H9 (cell line): ENCODE results near the gene CBS. TPM values are rescaled to one million over a fixed set of nuclear protein-coding genes. Genes with fewer than 3 reads are reported as not detected.
"Not testable (repeated sequence)": the region's sequence is repeated elsewhere in the genome, so short reads cannot be mapped to it uniquely, and the experiment has no call there.

Source experiments
- DNase-seq: peaks from one replicate; pipeline ENCODE4 v3.0.0-alpha.2; 2017
- H2AFZ ChIP-seq: one replicate; pipeline ENCODE4 v1.6.1; 2013; ENCODE audit warnings: mild to moderate bottlenecking, low read length, control low read depth, moderate library complexity
- H2AK5ac ChIP-seq: 2 replicates; pipeline ENCODE4 v1.6.1; 2013; ENCODE audit warnings: low read length, control low read depth, mixed read lengths; ENCODE audit not compliant: insufficient read length
- H2BK120ac ChIP-seq: one replicate; pipeline ENCODE4 v1.6.1; 2013; ENCODE audit warnings: low read depth, mild to moderate bottlenecking, low read length, control low read depth, inconsistent platforms; ENCODE audit not compliant: poor library complexity, severe bottlenecking
- H2BK12ac ChIP-seq: 2 replicates; pipeline ENCODE4 v1.6.1; 2013; ENCODE audit warnings: low read length, control low read depth, mixed read lengths, low read depth; ENCODE audit not compliant: insufficient read length
- H2BK15ac ChIP-seq: 2 replicates; pipeline ENCODE4 v1.6.1; 2013; ENCODE audit warnings: low read depth, low read length, control low read depth
- H2BK20ac ChIP-seq: one replicate; pipeline ENCODE4 v1.6.1; 2013; ENCODE audit warnings: low read depth, mild to moderate bottlenecking, low read length, control low read depth, inconsistent platforms; ENCODE audit not compliant: poor library complexity, severe bottlenecking
- H2BK5ac ChIP-seq: 2 replicates; pipeline ENCODE4 v1.6.1; 2013; ENCODE audit warnings: low read length, control low read depth, mixed read lengths; ENCODE audit not compliant: insufficient read length
- H3K14ac ChIP-seq: 2 replicates; pipeline ENCODE4 v1.6.1; 2013; ENCODE audit warnings: low read length, control low read depth; ENCODE audit not compliant: insufficient read depth
- H3K18ac ChIP-seq: 2 replicates; pipeline ENCODE4 v1.6.1; 2013; ENCODE audit warnings: low read depth, mild to moderate bottlenecking, mixed read lengths, low read length, control low read depth; ENCODE audit not compliant: insufficient read length
- H3K23ac ChIP-seq: 2 replicates; pipeline ENCODE4 v1.6.1; 2013; ENCODE audit warnings: low read length, control low read depth, mixed read lengths, low read depth; ENCODE audit not compliant: insufficient read length
- H3K23me2 ChIP-seq: 2 replicates; pipeline ENCODE4 v1.6.1; 2013; ENCODE audit warnings: low read depth, mild to moderate bottlenecking, mixed read lengths, low read length, control low read depth; ENCODE audit not compliant: insufficient read length, poor library complexity, severe bottlenecking
- H3K27ac ChIP-seq: 2 replicates; pipeline ENCODE4 v1.5.1; 2013; ENCODE audit warnings: low read length, control low read depth, mixed read lengths, low read depth; ENCODE audit not compliant: insufficient read length
- H3K27me3 ChIP-seq: 2 replicates; pipeline ENCODE4 v1.6.1; 2013; ENCODE audit warnings: low read length, control low read depth, inconsistent platforms; ENCODE audit not compliant: insufficient read depth
- H3K4ac ChIP-seq: 2 replicates; pipeline ENCODE4 v1.6.1; 2013; ENCODE audit warnings: low read depth, mild to moderate bottlenecking, control low read depth, inconsistent platforms, low read length, moderate library complexity
- H3K4me1 ChIP-seq: 2 replicates; pipeline ENCODE4 v1.6.1; 2013; ENCODE audit warnings: low read length, control low read depth, inconsistent platforms; ENCODE audit not compliant: insufficient read depth
- H3K4me2 ChIP-seq: 2 replicates; pipeline ENCODE4 v1.6.1; 2013; ENCODE audit warnings: low read length, control low read depth, mixed read lengths; ENCODE audit not compliant: insufficient read length, insufficient read depth
- H3K56ac ChIP-seq: 2 replicates; pipeline ENCODE4 v1.6.1; 2013; ENCODE audit warnings: low read depth, mild to moderate bottlenecking, mixed read lengths, low read length, control low read depth; ENCODE audit not compliant: insufficient read length
- H3K79me1 ChIP-seq: 2 replicates; pipeline ENCODE4 v1.6.1; 2013; ENCODE audit warnings: low read depth, mild to moderate bottlenecking, moderate library complexity, low read length, control low read depth, inconsistent platforms; ENCODE audit not compliant: insufficient read depth, poor library complexity, severe bottlenecking
- H3K79me2 ChIP-seq: 2 replicates; pipeline ENCODE4 v1.6.1; 2013; ENCODE audit warnings: low read length, control low read depth, inconsistent platforms; ENCODE audit not compliant: insufficient read depth
- H3K9ac ChIP-seq: 2 replicates; pipeline ENCODE4 v1.6.1; 2013; ENCODE audit warnings: low read length, control low read depth, mixed read lengths; ENCODE audit not compliant: insufficient read length; ENCODE audit errors: extremely low read depth
- H3K9me3 ChIP-seq: one replicate; pipeline ENCODE4 v1.6.1; 2013; ENCODE audit warnings: low read depth, low read length, inconsistent platforms; ENCODE audit not compliant: control insufficient read depth
- H3T11ph ChIP-seq: one replicate; pipeline ENCODE4 v1.6.1; 2013; ENCODE audit warnings: mild to moderate bottlenecking, low read length, control low read depth, inconsistent platforms
- H4K20me1 ChIP-seq: one replicate; pipeline ENCODE4 v1.6.1; 2013; ENCODE audit not compliant: control insufficient read depth, insufficient read length, insufficient read depth
- H4K5ac ChIP-seq: 2 replicates; pipeline ENCODE4 v1.6.1; 2013; ENCODE audit warnings: low read depth, mild to moderate bottlenecking, mixed read lengths, low read length, control low read depth; ENCODE audit not compliant: insufficient read length
- H4K8ac ChIP-seq: replicated peaks from 2 replicates; pipeline ENCODE4 v1.6.1; 2013; ENCODE audit warnings: low read length, control low read depth, mixed read lengths, low read depth; ENCODE audit not compliant: insufficient read length
- H4K91ac ChIP-seq: 2 replicates; pipeline ENCODE4 v1.6.1; 2013; ENCODE audit warnings: low read depth, mild to moderate bottlenecking, moderate library complexity, mixed read lengths, low read length, control low read depth; ENCODE audit not compliant: insufficient read length
- H3K27ac Mint-ChIP-seq, 3 experiments: 2 replicates in 2 of 3; 3 replicates in 1 of 3; pipeline ENCODE4 v1.8.0; 2020 to 2021; ENCODE audit warnings: mixed read lengths in 3 of 3, mild to moderate bottlenecking in 1 of 3, moderate library complexity in 1 of 3
- H3K27me3 Mint-ChIP-seq: 2 replicates; pipeline ENCODE4 v1.8.0; 2021; ENCODE audit warnings: low read depth, mild to moderate bottlenecking, moderate library complexity, mixed read lengths
- H3K36me3 Mint-ChIP-seq, 3 experiments: 2 replicates in 2 of 3; 3 replicates in 1 of 3; pipeline ENCODE4 v1.8.0; 2020 to 2021; ENCODE audit warnings: low read depth in 3 of 3, mixed read lengths in 3 of 3; ENCODE audit not compliant: insufficient read depth in 1 of 3
- H3K4me1 Mint-ChIP-seq, 2 experiments: 2 replicates each; pipeline ENCODE4 v1.8.0; 2020; ENCODE audit warnings: mixed read lengths in 2 of 2
- H3K4me3 Mint-ChIP-seq, 2 experiments: 2 replicates in 1 of 2; 3 replicates in 1 of 2; pipeline ENCODE4 v1.8.0; 2020 to 2021; ENCODE audit warnings: mild to moderate bottlenecking in 2 of 2, mixed read lengths in 2 of 2, moderate library complexity in 1 of 2
- H3K9me3 Mint-ChIP-seq, 2 experiments: 2 replicates in 1 of 2; 3 replicates in 1 of 2; pipeline ENCODE4 v1.8.0; 2020; ENCODE audit warnings: mild to moderate bottlenecking in 2 of 2, mixed read lengths in 2 of 2, moderate library complexity in 1 of 2
- WGBS: extraction: QIAGEN DNeasy Blood & Tissue Kit; methylation state at CpG from one replicate; pipeline ENCODE4 v1.1.7; 2013; ENCODE audit warnings: missing lambda C conversion rate, low lambda C conversion rate, mixed read lengths; ENCODE audit not compliant: insufficient read length; ENCODE audit errors: extremely low coverage; 5-methylcytosine and 5-hydroxymethylcytosine counted together
- total RNA-seq: library from RNA; stranded (reverse); gene quantifications from 2 replicates; pipeline ENCODE4 v1.2.1, GENCODE V29; 2021

Gene CBS
- total RNA-seq, 1 experiment from 2014 or later, result 350 TPM

GRCh38 chr21:43042169-43042568, 33.5 kb downstream of the CBS start:
- H4K91ac ChIP-seq, H4K5ac ChIP-seq, H2BK15ac ChIP-seq, H3K9me3 Mint-ChIP-seq, H3K9me3 ChIP-seq, H4K20me1 ChIP-seq, H2BK120ac ChIP-seq, H3K27ac Mint-ChIP-seq, H3K23ac ChIP-seq, H3K4me3 Mint-ChIP-seq, H3K56ac ChIP-seq, H3K27me3 Mint-ChIP-seq, H3K79me1 ChIP-seq, H3K36me3 Mint-ChIP-seq, H2BK20ac ChIP-seq, H2AFZ ChIP-seq, H3K18ac ChIP-seq, H3K9ac ChIP-seq, H3K4me2 ChIP-seq, H3K4me1 Mint-ChIP-seq, DNase-seq, H3K27me3 ChIP-seq, H3T11ph ChIP-seq, H3K14ac ChIP-seq, H3K79me2 ChIP-seq, H2BK5ac ChIP-seq, H3K4ac ChIP-seq, H3K23me2 ChIP-seq, H3K27ac ChIP-seq, H2BK12ac ChIP-seq, H2AK5ac ChIP-seq, H4K8ac ChIP-seq, H3K4me1 ChIP-seq: not testable (repeated sequence)
- WGBS, result no CpG with 5 or more reads among the region's 5 CpGs

- not testable (repeated sequence) for H3K27me3 ChIP-seq, H4K5ac ChIP-seq, H3K79me2 ChIP-seq, H3K9me3 ChIP-seq, H3K27ac ChIP-seq, H3K4me1 Mint-ChIP-seq, H3K56ac ChIP-seq, H3K23ac ChIP-seq, H3T11ph ChIP-seq, H4K8ac ChIP-seq, H2AK5ac ChIP-seq, H3K9ac ChIP-seq, H3K4me2 ChIP-seq, H2BK15ac ChIP-seq, H3K27ac Mint-ChIP-seq, H3K4me1 ChIP-seq, H3K36me3 Mint-ChIP-seq, H3K79me1 ChIP-seq, H2BK120ac ChIP-seq, H4K20me1 ChIP-seq, H2BK12ac ChIP-seq, H3K14ac ChIP-seq, H2AFZ ChIP-seq, H3K23me2 ChIP-seq, H2BK20ac ChIP-seq, H3K4me3 Mint-ChIP-seq, DNase-seq, H3K9me3 Mint-ChIP-seq, H3K27me3 Mint-ChIP-seq, H3K18ac ChIP-seq, H3K4ac ChIP-seq, H4K91ac ChIP-seq, H2BK5ac ChIP-seq
- WGBS, result no CpG with 5 or more reads among the region's 10 CpGs
Observed at GRCh38 chr21:43038659-43039044, 37.0 kb downstream of the CBS start.
